ENCODE results near the gene HOXC4.
"Not testable (repeated sequence)": the region's sequence is repeated elsewhere in the genome, so short reads cannot be mapped to it uniquely, and the experiment has no call there.

Gene HOXC4

GRCh38 chr12:54042033-54042432 lies 11.6 kb upstream of the HOXC4 start:
- not testable (repeated sequence) for DNase-seq

- DNase-seq: no peak
These were observed 10.4 kb upstream of the HOXC4 start for GRCh38 chr12:54042970-54043853.

- DNase-seq: no peak
These were observed 9.1 kb upstream of the HOXC4 start for GRCh38 chr12:54044425-54045103.

GRCh38 chr12:54045401-54045800 lies 8.2 kb upstream of the HOXC4 start:
- DNase-seq: no peak

- no peak for DNase-seq
These were observed 7.6 kb upstream of the HOXC4 start for GRCh38 chr12:54045868-54046521.

GRCh38 chr12:54046809-54047159 lies 6.9 kb upstream of the HOXC4 start:
- DNase-seq: no peak

GRCh38 chr12:54047160-54047963 lies 6.3 kb upstream of the HOXC4 start:
- DNase-seq: no peak

GRCh38 chr12:54047964-54048303 lies 5.7 kb upstream of the HOXC4 start:
- DNase-seq: no peak

- DNase-seq: no peak
These were observed 5.1 kb upstream of the HOXC4 start for GRCh38 chr12:54048406-54049093.

- no peak for DNase-seq
These were observed 4.5 kb upstream of the HOXC4 start for GRCh38 chr12:54049108-54049507.

GRCh38 chr12:54050482-54050810 lies 3.2 kb upstream of the HOXC4 start:
- no peak for DNase-seq

- DNase-seq: no peak
These were observed 2.4 kb upstream of the HOXC4 start for GRCh38 chr12:54051026-54051842.

GRCh38 chr12:54051874-54052437 lies 1.7 kb upstream of the HOXC4 start:
- DNase-seq: no peak

GRCh38 chr12:54052438-54053002 lies 1.1 kb upstream of the HOXC4 start:
- DNase-seq: no peak

- DNase-seq: no peak
These were observed 458 bp upstream of the HOXC4 start for GRCh38 chr12:54053003-54053750.

GRCh38 chr12:54054742-54055194 lies 1.1 kb downstream of the HOXC4 start:
- no peak for DNase-seq

GRCh38 chr12:54055552-54055951 lies 1.9 kb downstream of the HOXC4 start:
- no peak for DNase-seq

GRCh38 chr12:54056110-54056509 lies 2.5 kb downstream of the HOXC4 start:
- no peak for DNase-seq

- DNase-seq: no peak
These were observed 4.6 kb downstream of the HOXC4 start for GRCh38 chr12:54058128-54058768.

GRCh38 chr12:54059668-54060067 lies 6.0 kb downstream of the HOXC4 start:
- no peak for DNase-seq

Measured in activated T-cell treated with anti-CD3 and anti-CD28 coated beads, Interleukin-2, amount 50 U/mL, for 1 hour (primary cell).